GM19351 (cell line): Measurements from ENCODE around the gene AUTS2.
A peak's percentile ranks its signal among the peaks of the same experiment; 100 is the strongest.

ENCODE experiments used
- ATAC-seq: cut with Tn5 transposase; IDR thresholded peaks from one replicate; pipeline ENCODE4 v1.9.1; 2021; ENCODE audit warnings: mild to moderate bottlenecking, moderate library complexity; ENCODE audit not compliant: unreplicated experiment

The AUTS2 gene

GRCh38 chr7:69840248-69840647 is 242.0 kb downstream of the AUTS2 start:
- ATAC-seq: peak; percentile 30

GRCh38 chr7:69843653-69844052 is 245.4 kb downstream of the AUTS2 start:
- ATAC-seq: peak; percentile 65

GRCh38 chr7:69844264-69844868 is 246.1 kb downstream of the AUTS2 start:
- ATAC-seq: peak; percentile 29

GRCh38 chr7:69845721-69846495 is 247.6 kb downstream of the AUTS2 start:
- ATAC-seq: no peak

GRCh38 chr7:69847921-69848612 is 249.8 kb downstream of the AUTS2 start:
- ATAC-seq: no peak

GRCh38 chr7:69849268-69849667 is 251.0 kb downstream of the AUTS2 start:
- no peak for ATAC-seq

- ATAC-seq: no peak
Measured at GRCh38 chr7:69857014-69857413, 258.7 kb downstream of the AUTS2 start.

- ATAC-seq: no peak
Measured at GRCh38 chr7:69858471-69858870, 260.2 kb downstream of the AUTS2 start.

GRCh38 chr7:69859342-69859741 is 261.1 kb downstream of the AUTS2 start:
- ATAC-seq: peak; percentile 54

- ATAC-seq: no peak
Measured at GRCh38 chr7:69860486-69860885, 262.2 kb downstream of the AUTS2 start.

GRCh38 chr7:69860941-69861622 is 262.8 kb downstream of the AUTS2 start:
- ATAC-seq: no peak

- no peak for ATAC-seq
Measured at GRCh38 chr7:69862413-69863064, 264.3 kb downstream of the AUTS2 start.

GRCh38 chr7:69864274-69864673 is 266.0 kb downstream of the AUTS2 start:
- no peak for ATAC-seq

- ATAC-seq: peak; percentile 86
Measured at GRCh38 chr7:69864822-69865221, 266.5 kb downstream of the AUTS2 start.

- no peak for ATAC-seq
Measured at GRCh38 chr7:69868921-69869320, 270.6 kb downstream of the AUTS2 start.

GRCh38 chr7:69871213-69871885 is 273.1 kb downstream of the AUTS2 start:
- ATAC-seq: no peak

- no peak for ATAC-seq
Measured at GRCh38 chr7:69871886-69872569, 273.8 kb downstream of the AUTS2 start.

GRCh38 chr7:69873512-69873911 is 275.2 kb downstream of the AUTS2 start:
- no peak for ATAC-seq

GRCh38 chr7:69878015-69878414 is 279.7 kb downstream of the AUTS2 start:
- ATAC-seq: no peak

GRCh38 chr7:69878591-69878990 is 280.3 kb downstream of the AUTS2 start:
- no peak for ATAC-seq
